Right lung (tissue), 5 donors: ENCODE results near the gene KIF11. TPM values are rescaled to one million over a fixed set of nuclear protein-coding genes. Genes with fewer than 3 reads are reported as not detected.

ENCODE experiments used
- DNase-seq, 2 donors: peaks; one replicate each; pipeline ENCODE4 v3.0.0-alpha.2; 2013
- polyA plus RNA-seq, 5 donors: library from polyadenylated mRNA; unstranded; fragments of 120-200 nt; gene quantifications; one replicate each; pipeline versions ENCODE4 v1.2.1 to v1.2.3, GENCODE V29; 2013; ENCODE audit warnings: inconsistent platforms in 1 of 5, low replicate concordance in 1 of 5; ENCODE audit not compliant: insufficient read length in 5 of 5, insufficient read depth in 1 of 5

The KIF11 gene
- polyA plus RNA-seq, 5 donors, result 19.0 to 61.5 (median 36.2) TPM

DNA sequence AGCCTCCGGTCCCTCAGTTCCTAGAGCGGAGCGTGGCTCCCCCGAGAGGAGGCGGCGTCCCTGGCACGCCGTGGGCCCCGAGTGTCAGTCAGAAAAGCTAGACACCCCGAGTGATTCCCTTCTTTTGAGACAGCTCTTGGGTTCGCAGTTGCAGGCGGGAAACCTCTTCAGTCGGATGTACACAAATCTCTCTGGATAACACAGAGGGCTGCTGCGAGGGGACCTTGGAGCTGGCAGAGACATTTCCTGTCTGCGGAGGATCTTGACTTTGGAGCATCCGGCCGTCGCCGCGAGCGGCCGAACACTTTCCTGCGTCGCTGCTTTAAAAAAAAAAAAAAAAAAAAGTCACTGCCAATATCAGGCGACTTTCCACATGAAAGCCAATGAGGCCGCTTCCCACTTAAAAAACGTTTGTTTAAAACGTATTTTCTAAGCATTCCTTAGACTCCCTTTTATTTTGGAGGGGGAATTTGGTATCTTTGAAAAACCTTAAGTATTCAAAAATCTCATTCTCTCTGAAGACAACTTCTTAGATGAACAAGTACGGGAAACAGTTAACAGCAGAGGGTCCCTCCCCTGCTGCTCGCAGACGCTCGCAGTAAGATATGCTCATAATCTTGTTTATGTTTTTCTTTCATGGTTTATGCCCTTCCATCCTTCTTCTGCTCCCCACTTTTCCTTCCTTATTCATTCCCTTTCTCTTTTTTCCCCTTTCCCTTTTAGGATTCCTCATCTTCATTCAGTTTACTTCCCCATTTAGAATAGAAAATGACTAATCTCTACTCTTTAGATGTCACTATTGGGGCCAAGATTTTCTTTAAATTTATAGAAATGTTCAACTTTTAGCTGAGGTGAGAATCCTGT lies 106.8 kb downstream of the KIF11 start:
- DNase-seq, result peak; percentile 48 to 53

DNA sequence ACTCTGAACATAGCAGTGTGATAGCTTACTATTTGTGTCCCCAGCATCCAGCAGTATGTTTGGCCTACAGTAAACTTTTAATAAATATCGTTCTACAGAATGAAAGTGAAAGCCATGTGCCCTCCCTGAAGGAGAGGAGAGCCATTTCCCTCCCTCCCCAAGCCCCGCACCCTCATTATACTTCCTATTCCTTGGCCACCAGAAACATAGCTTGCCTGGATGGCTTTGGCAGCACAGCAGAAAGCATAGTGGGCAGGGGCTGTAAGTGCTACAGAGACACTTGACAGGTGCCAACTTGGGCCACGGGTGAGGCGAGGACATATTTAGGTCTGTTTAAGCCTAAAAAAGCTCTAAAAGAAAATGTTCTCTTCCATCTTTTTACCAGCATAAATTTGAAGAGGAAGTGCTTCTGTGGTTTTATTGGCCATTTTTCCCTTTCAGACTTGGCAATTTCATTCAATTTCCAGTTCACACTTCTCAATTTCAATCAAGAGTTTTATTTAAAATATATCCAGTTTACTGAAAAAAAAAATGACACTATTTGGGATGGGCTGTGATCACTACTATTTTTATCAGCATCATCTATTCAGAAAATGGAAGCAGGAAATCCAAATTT lies 109.5 kb downstream of the KIF11 start:
- no peak for DNase-seq

Other genes starting within 250 kb of the KIF11 start
- 10 to 100 TPM; 16.0 to 25.8 (median 21.6) TPM for gene IDE, start 19.0 kb upstream of the KIF11 start, polyA plus RNA-seq
- 10 to 100 TPM; 23.9 to 42.3 (median 37.5) TPM for gene HHEX, start 96.8 kb downstream of the KIF11 start, polyA plus RNA-seq